NT2/D1 (cell line): ENCODE data around the gene METTL16.

ENCODE experiments used
- SUZ12 ChIP-seq: IDR thresholded peaks from 2 replicates; pipeline ENCODE4 v1.6.1; 2011; ENCODE audit not compliant: insufficient read length, insufficient read depth; ENCODE audit errors: extremely low read depth
- ZNF274 ChIP-seq: IDR thresholded peaks from 2 replicates; pipeline ENCODE4 v1.6.1; 2011; ENCODE audit warnings: mild to moderate bottlenecking, low read depth, low read length

GRCh38 chr17:2485543-2485942 lies 26.1 kb downstream of the METTL16 start:
- TF ChIP-seq ZNF274 (no peak), SUZ12 (no peak)
